Neural cell (in vitro differentiated cells): ENCODE results near the gene IMPDH2. TPM values are rescaled to one million over a fixed set of nuclear protein-coding genes. Genes with fewer than 3 reads are reported as not detected.

ENCODE experiments used
- H2AFZ ChIP-seq: fragments of 200-600, 300-800 bp; sonication (generic), shearing (Covaris generic); 2 replicates; pipeline ENCODE4 v1.6.0; 2014; ENCODE audit warnings: low read depth, mild to moderate bottlenecking, antibody characterized with exemption, low read length, moderate library complexity
- H3F3A ChIP-seq: fragments of 200-600 bp; shearing (Covaris generic); 2 replicates; pipeline ENCODE4 v1.6.1; 2016; ENCODE audit warnings: mild to moderate bottlenecking, moderate library complexity, mixed read lengths, antibody characterized with exemption, low read length; ENCODE audit not compliant: insufficient read depth, poor library complexity, severe bottlenecking
- H3K27ac ChIP-seq: fragments of 200-600, 300-800 bp; sonication (generic), shearing (Covaris generic); 2 replicates; pipeline ENCODE4 v1.5.1; 2014; ENCODE audit warnings: mild to moderate bottlenecking, low read length, moderate library complexity
- H3K27me3 ChIP-seq: fragments of 300-800, 200-600 bp; sonication (generic), shearing (Covaris generic); 2 replicates; pipeline ENCODE4 v1.6.0; 2014; ENCODE audit warnings: mild to moderate bottlenecking, low read depth, low read length, moderate library complexity; ENCODE audit not compliant: insufficient read depth
- H3K36me3 ChIP-seq: fragments of 300-800, 200-600 bp; sonication (generic), shearing (Covaris generic); 2 replicates; pipeline ENCODE4 v1.5.1; 2014; ENCODE audit warnings: mild to moderate bottlenecking, antibody characterized with exemption, low read length, moderate library complexity; ENCODE audit not compliant: insufficient read depth
- H3K4me2 ChIP-seq: fragments of 300-800, 200-600 bp; sonication (generic), shearing (Covaris generic); 2 replicates; pipeline ENCODE4 v1.6.0; 2014; ENCODE audit warnings: mild to moderate bottlenecking, low read length
- H3K4me3 ChIP-seq: fragments of 300-800, 200-600 bp; sonication (generic), shearing (Covaris generic); 2 replicates; pipeline ENCODE4 v1.5.1; 2014; ENCODE audit warnings: mild to moderate bottlenecking, low read length, moderate library complexity
- H3K79me2 ChIP-seq: fragments of 200-600 bp; shearing (Covaris generic); replicated peaks from 2 replicates; pipeline ENCODE4 v1.6.0; 2014; ENCODE audit warnings: mild to moderate bottlenecking, low read length, moderate library complexity; ENCODE audit not compliant: insufficient read depth
- H3K9ac ChIP-seq: fragments of 300-800, 200-600 bp; sonication (generic), shearing (Covaris generic); 2 replicates; pipeline ENCODE4 v1.6.1; 2016; ENCODE audit warnings: mild to moderate bottlenecking, low read length, mixed read lengths
- H3K9me2 ChIP-seq: fragments of 200-600 bp; shearing (Covaris generic); 2 replicates; pipeline ENCODE4 v1.6.1; 2016; ENCODE audit warnings: mild to moderate bottlenecking, low read length, mixed read lengths; ENCODE audit not compliant: insufficient read depth
- H3K9me3 ChIP-seq: fragments of 200-600, 300-800 bp; sonication (generic), shearing (Covaris generic); 2 replicates; pipeline ENCODE4 v1.6.1; 2016; ENCODE audit warnings: mild to moderate bottlenecking, mixed run types, low read length, moderate library complexity, mixed read lengths
- H4K20me1 ChIP-seq: fragments of 200-600 bp; shearing (Covaris generic); 2 replicates; pipeline ENCODE4 v1.6.1; 2016; ENCODE audit warnings: mild to moderate bottlenecking, mixed run types; ENCODE audit not compliant: insufficient read depth
- CTCF ChIP-seq: fragments of 450-650 bp; IDR thresholded peaks from 2 replicates; pipeline ENCODE4 v1.5.1; 2014; ENCODE audit warnings: antibody characterized with exemption, mild to moderate bottlenecking, moderate library complexity; ENCODE audit not compliant: poor library complexity, severe bottlenecking
- EP300 ChIP-seq: fragments of 450-650 bp; conservative IDR thresholded peaks from 2 replicates; pipeline ENCODE4 v1.6.1; 2014; ENCODE audit warnings: antibody characterized with exemption, mild to moderate bottlenecking, moderate library complexity; ENCODE audit not compliant: poor library complexity, severe bottlenecking
- EZH2 ChIP-seq: fragments of 200-600, 300-800 bp; shearing (Covaris generic), sonication (generic); IDR thresholded peaks from 2 replicates; pipeline ENCODE4 v1.6.1; 2014; ENCODE audit warnings: antibody characterized with exemption, low read length, borderline replicate concordance, mild to moderate bottlenecking; ENCODE audit not compliant: insufficient read depth, poor library complexity, severe bottlenecking
- MXI1 ChIP-seq: fragments of 450-650 bp; conservative IDR thresholded peaks from 2 replicates; pipeline ENCODE4 v1.6.1; 2014; ENCODE audit warnings: antibody characterized with exemption, mild to moderate bottlenecking; ENCODE audit not compliant: poor library complexity, severe bottlenecking
- POLR2AphosphoS5 ChIP-seq: IDR thresholded peaks from 2 replicates; pipeline ENCODE4 v1.6.1; 2012
- RAD21 ChIP-seq: fragments of 450-650 bp; conservative IDR thresholded peaks from 2 replicates; pipeline ENCODE4 v1.6.1; 2014; ENCODE audit warnings: antibody characterized with exemption, mild to moderate bottlenecking, moderate library complexity
- REST ChIP-seq: IDR thresholded peaks from 2 replicates; pipeline ENCODE4 v1.6.1; 2012; ENCODE audit warnings: borderline replicate concordance
- SMC3 ChIP-seq: fragments of 450-650 bp; conservative IDR thresholded peaks from 2 replicates; pipeline ENCODE4 v1.6.1; 2014; ENCODE audit warnings: antibody characterized with exemption, mild to moderate bottlenecking, moderate library complexity; ENCODE audit not compliant: poor library complexity
- TAF1 ChIP-seq: IDR thresholded peaks from 2 replicates; pipeline ENCODE4 v1.6.1; 2012; ENCODE audit warnings: low read depth
- polyA plus RNA-seq: library from polyadenylated mRNA; depleted of rRNA; stranded (reverse); fragments of >200 nt; gene quantifications from 2 replicates; pipeline ENCODE4 v1.2.3, GENCODE V29; 2014

Gene IMPDH2
- polyA plus RNA-seq, 1 donor from 2014 or later, result 137 TPM

GRCh38 chr3:49032646-49033304 lies 3.6 kb upstream of the IMPDH2 start:
- peaks cover 5% of the 10 kb centered on the region for H3K79me2 ChIP-seq
- H3K36me3 ChIP-seq, result peaks cover 4% of the 10 kb centered on the region

GRCh38 chr3:49030321-49030720 lies 1.1 kb upstream of the IMPDH2 start:
- H3K27me3 ChIP-seq, result no peaks in the 10 kb centered on the region
- H3K36me3 ChIP-seq, result peaks cover 4% of the 10 kb centered on the region
- H4K20me1 ChIP-seq, result no peaks in the 10 kb centered on the region
- H3K4me3 ChIP-seq, result no peak overlapping the region
- no peaks in the 10 kb centered on the region for H3K9me3 ChIP-seq
- H3K9me2 ChIP-seq, result no peaks in the 10 kb centered on the region
- no peaks in the 10 kb centered on the region for H3F3A ChIP-seq
- H3K79me2 ChIP-seq, result peaks cover 5% of the 10 kb centered on the region
- no peak overlapping the region for H3K4me2 ChIP-seq
- no peak overlapping the region for H3K9ac ChIP-seq
- TF ChIP-seq CTCF, result no peak
- no peak overlapping the region for H2AFZ ChIP-seq
- H3K27ac ChIP-seq, result no peak overlapping the region

More at GRCh38 chr3:49032646-49033304, 3.6 kb upstream of the IMPDH2 start:
- Histone ChIP-seq H3F3A (no peaks in the 10 kb centered on the region), H3K27me3 (no peaks in the 10 kb centered on the region), H3K27ac (no peak overlapping the region), H3K4me2 (no peak overlapping the region), H3K9me2 (no peaks in the 10 kb centered on the region), H3K9me3 (no peaks in the 10 kb centered on the region), H3K4me3 (no peak overlapping the region), H4K20me1 (no peaks in the 10 kb centered on the region), H3K9ac (no peak overlapping the region), H2AFZ (no peak overlapping the region)
- TF ChIP-seq RAD21 (no peak), POLR2AphosphoS5 (no peak), TAF1 (no peak), MXI1 (no peak), SMC3 (no peak), REST (no peak), EZH2 (no peak), EP300 (no peak), CTCF (no peak)
